Breast epithelium (tissue), 4 donors: ENCODE data around the gene FASTKD3. TPM values are rescaled to one million over a fixed set of nuclear protein-coding genes. Genes with fewer than 3 reads are reported as not detected.

ENCODE experiments used
- DNase-seq, 2 donors: peaks; one replicate each; pipeline ENCODE4 v3.0.0-alpha.2; 2019; ENCODE audit warnings: low spot score in 2 of 2
- H3K27ac ChIP-seq, 2 donors: fragments of 200-600 bp; sonication (generic) in 1 of 2; one replicate each; pipeline ENCODE4 v1.5.1; 2016 to 2019; ENCODE audit warnings: mild to moderate bottlenecking in 1 of 2
- H3K27me3 ChIP-seq, 2 donors: fragments of 200-600 bp; sonication (generic) in 1 of 2; one replicate each; pipeline versions ENCODE4 v1.5.1 to v1.6.0; 2017 to 2019; ENCODE audit warnings: control low read depth in 1 of 2, mild to moderate bottlenecking in 1 of 2
- H3K36me3 ChIP-seq: fragments of 200-600 bp; one replicate; pipeline ENCODE4 v1.5.1; 2019
- H3K4me1 ChIP-seq, 2 donors: fragments of 200-600 bp; sonication (generic); one replicate each; pipeline ENCODE4 v1.5.1; 2016 to 2019; ENCODE audit warnings: control low read depth in 1 of 2
- H3K4me3 ChIP-seq, 3 donors: fragments of 200-600 bp; sonication (generic); 1 replicate in 2 of 3; 2 replicates in 1 of 3; pipeline ENCODE4 v1.5.1; 2016 to 2019; ENCODE audit warnings: mild to moderate bottlenecking in 3 of 3, moderate library complexity in 2 of 3
- H3K9me3 ChIP-seq, 2 donors: fragments of 200-600 bp; sonication (generic) in 1 of 2; one replicate each; pipeline ENCODE4 v1.5.1; 2016 to 2019; ENCODE audit warnings: control low read depth in 1 of 2
- POLR2A ChIP-seq: fragments of 450-650 bp; IDR thresholded peaks from one replicate; pipeline ENCODE4 v1.6.1; 2016; ENCODE audit warnings: antibody characterized with exemption, mild to moderate bottlenecking, moderate library complexity
- POLR2AphosphoS5 ChIP-seq, 3 donors: sonication (generic); formaldehyde crosslinking; IDR thresholded peaks; one replicate each; pipeline ENCODE4 v1.6.1; 2017; ENCODE audit warnings: antibody characterized with exemption in 3 of 3
- intact Hi-C: fragments of 100-400 bp; cut with DNase I; formaldehyde crosslinking; loops from one replicate; pipeline ENCODE4 v1.15.1; 2023; ENCODE audit warnings: low total_unique reads
- total RNA-seq, 3 donors: library from RNA; depleted of rRNA; stranded (reverse); fragments of >200 nt; gene quantifications; one replicate each; pipeline ENCODE4 v1.1.0, GENCODE V29; 2016
- TF ChIP-seq, protein P1 (sequence below), 3 donors: fragments of 450-650 bp; IDR thresholded peaks; one replicate each; pipeline ENCODE4 v1.5.1; 2016 to 2017; ENCODE audit warnings: antibody characterized with exemption in 3 of 3, mild to moderate bottlenecking in 3 of 3, moderate library complexity in 3 of 3

Gene FASTKD3
- total RNA-seq, 3 donors from 2014 or later = 5.1 to 13.4 (median 13.3) TPM

DNA sequence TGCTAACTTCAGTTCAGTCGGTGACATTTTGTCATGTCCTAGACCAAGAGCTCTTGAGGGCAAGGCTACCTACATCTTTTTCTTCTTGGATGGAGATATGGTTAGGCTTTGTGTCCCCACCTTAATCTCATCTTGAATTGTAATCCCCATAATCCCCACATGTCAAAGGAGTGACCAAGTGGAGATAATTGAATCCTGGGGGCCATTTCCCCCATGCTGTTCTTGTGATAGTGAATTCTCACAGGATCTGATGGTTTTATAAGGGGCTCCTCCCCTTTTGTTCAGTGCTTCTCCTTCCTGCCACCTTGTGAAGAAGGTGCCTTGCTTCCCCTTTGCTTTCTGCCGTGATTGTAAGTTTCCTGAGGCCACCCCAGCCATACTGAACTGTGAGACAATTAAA lies 15.8 kb downstream of the FASTKD3 start:
- H3K4me1 ChIP-seq = peaks cover 0 to 3% of the 10 kb centered on the region in 2 donors
- DNase-seq = no peak
- H3K27me3 ChIP-seq = no peaks in the 10 kb centered on the region
- peak overlapping the region in 1 of 2 donors; percentile 6 for H3K27ac ChIP-seq
- no peak for TF ChIP-seq POLR2AphosphoS5 (IDR thresholded peaks at IDR 0.05)
- TF ChIP-seq, protein P1, sequence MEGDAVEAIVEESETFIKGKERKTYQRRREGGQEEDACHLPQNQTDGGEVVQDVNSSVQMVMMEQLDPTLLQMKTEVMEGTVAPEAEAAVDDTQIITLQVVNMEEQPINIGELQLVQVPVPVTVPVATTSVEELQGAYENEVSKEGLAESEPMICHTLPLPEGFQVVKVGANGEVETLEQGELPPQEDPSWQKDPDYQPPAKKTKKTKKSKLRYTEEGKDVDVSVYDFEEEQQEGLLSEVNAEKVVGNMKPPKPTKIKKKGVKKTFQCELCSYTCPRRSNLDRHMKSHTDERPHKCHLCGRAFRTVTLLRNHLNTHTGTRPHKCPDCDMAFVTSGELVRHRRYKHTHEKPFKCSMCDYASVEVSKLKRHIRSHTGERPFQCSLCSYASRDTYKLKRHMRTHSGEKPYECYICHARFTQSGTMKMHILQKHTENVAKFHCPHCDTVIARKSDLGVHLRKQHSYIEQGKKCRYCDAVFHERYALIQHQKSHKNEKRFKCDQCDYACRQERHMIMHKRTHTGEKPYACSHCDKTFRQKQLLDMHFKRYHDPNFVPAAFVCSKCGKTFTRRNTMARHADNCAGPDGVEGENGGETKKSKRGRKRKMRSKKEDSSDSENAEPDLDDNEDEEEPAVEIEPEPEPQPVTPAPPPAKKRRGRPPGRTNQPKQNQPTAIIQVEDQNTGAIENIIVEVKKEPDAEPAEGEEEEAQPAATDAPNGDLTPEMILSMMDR (IDR thresholded peaks at IDR 0.05) = no peak
- no peak for TF ChIP-seq POLR2A
- no peaks in the 10 kb centered on the region for H3K36me3 ChIP-seq
- no peaks in the 10 kb centered on the region for H3K9me3 ChIP-seq
- intact Hi-C loops = no loop called here
- no peak overlapping the region for H3K4me3 ChIP-seq

DNA sequence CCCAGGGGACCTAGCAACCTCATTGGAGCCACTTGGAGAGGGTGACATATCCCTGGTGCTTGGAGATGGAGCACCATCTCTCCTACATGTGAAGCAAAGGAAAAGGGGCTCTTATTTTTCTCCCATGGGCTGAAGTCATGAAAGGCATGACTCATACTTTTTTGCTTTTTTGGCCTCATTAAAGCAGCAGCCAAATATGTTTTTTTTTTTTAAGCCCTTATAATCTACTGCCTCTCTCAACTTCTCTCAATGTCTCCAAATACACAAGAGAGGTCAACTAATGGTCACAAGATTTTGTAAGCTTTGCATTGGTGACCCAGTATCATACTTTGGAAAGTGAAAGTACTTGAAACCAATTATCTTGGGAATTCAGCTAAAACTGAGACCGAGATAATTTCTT lies 16.3 kb downstream of the FASTKD3 start:
- Histone ChIP-seq H3K36me3 (no peaks in the 10 kb centered on the region), H3K4me3 (no peak overlapping the region), H3K4me1 (peaks cover 0 to 3% of the 10 kb centered on the region in 2 donors), H3K9me3 (no peaks in the 10 kb centered on the region), H3K27ac (peak overlapping the region; percentile 64 to 82), H3K27me3 (no peaks in the 10 kb centered on the region)
- TF ChIP-seq POLR2AphosphoS5 (IDR thresholded peaks at IDR 0.05) = no peak
- TF ChIP-seq, protein P1 (IDR thresholded peaks at IDR 0.05) = no peak
- intact Hi-C loops = no loop called here
- DNase-seq = no peak

- no peaks in the 10 kb centered on the region for H3K9me3 ChIP-seq
- peaks cover 0 to 3% of the 10 kb centered on the region in 2 donors for H3K4me1 ChIP-seq
- H3K27me3 ChIP-seq = no peaks in the 10 kb centered on the region
- intact Hi-C loops = no loop called here
- peak overlapping the region; percentile 64 to 82 for H3K27ac ChIP-seq
- TF ChIP-seq, protein P1 (IDR thresholded peaks at IDR 0.05) = no peak
- TF ChIP-seq POLR2A (no peak), POLR2AphosphoS5 (IDR thresholded peaks at IDR 0.05) (no peak)
- no peaks in the 10 kb centered on the region for H3K36me3 ChIP-seq
- H3K4me3 ChIP-seq = peak overlapping the region in 1 of 3 donors; percentile 87
- DNase-seq = no peak
These were observed 17.1 kb downstream of the FASTKD3 start for GRCh38 chr5:7851617-7852289.

- no peaks in the 10 kb centered on the region for H3K27me3 ChIP-seq
- no peaks in the 10 kb centered on the region for H3K36me3 ChIP-seq
- H3K27ac ChIP-seq = peak overlapping the region; percentile 64 to 81
- peak overlapping the region; percentile 45 to 87 (median 64) for H3K4me3 ChIP-seq
- H3K9me3 ChIP-seq = no peaks in the 10 kb centered on the region
- H3K4me1 ChIP-seq = peaks cover 0 to 3% of the 10 kb centered on the region in 2 donors
- intact Hi-C loops = no loop called here
- DNase-seq = no peak
- TF ChIP-seq POLR2A (no peak), POLR2AphosphoS5 (IDR thresholded peaks at IDR 0.05) (no peak)
- TF ChIP-seq, protein P1 (IDR thresholded peaks at IDR 0.05) = no peak
These were observed 17.6 kb downstream of the FASTKD3 start for GRCh38 chr5:7851240-7851592.

DNA sequence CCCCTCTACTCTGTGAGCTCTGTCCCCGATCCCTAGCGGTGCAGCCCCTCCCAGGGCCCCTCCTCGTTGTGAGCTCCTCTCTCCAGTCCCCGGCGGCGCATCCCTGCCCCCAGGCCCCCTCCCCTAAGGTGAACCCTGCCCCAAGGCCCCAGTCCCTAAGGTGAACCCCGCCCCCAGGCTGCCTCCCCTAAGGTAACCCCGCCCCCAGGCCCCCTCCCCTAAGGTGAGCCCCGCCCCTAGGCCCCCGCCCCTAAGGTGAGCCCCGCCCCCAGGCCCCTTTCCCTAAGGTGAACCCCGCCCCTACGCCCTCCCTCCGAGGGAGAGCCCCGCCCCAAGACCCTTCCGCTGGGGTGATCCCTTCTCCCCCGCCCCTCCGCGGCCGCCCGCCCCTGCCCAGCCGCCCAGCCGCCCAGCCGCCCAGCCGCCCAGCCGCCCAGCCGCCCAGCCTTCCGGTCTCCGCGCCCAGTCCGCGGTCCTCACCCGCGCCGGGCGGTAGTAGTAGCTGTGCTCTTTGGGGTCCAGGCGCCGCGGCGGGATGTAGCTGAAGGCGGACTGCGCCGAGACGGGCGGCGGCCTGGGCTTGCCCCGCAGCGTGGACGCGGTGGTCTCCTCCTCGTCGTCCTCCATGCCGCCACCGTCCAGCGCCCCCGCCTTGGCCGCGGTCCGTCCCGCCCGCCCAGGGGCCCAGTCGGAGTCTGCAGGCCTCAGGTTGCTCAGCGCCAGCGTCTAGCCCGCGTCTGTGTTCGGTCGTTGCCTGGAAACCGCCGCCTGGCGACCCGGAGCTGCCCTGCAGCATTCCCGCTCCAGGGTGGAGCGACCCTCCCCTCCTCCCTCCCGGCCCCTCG lies 18.2 kb downstream of the FASTKD3 start, which contains the start of gene CFAP90:
Gene CFAP90 (minus strand): TSS at position 739 of the 845 bp plus-strand sequence. CDS start 112 bp downstream, at position 627.
- H3K4me1 ChIP-seq = peaks cover 0 to 3% of the 10 kb centered on the region in 2 donors
- H3K27ac ChIP-seq = peak within 1 kb of the TSS; percentile 64 to 82
- no peaks in the 10 kb centered on the region for H3K27me3 ChIP-seq
- DNase-seq = peak in 1 of 2 donors; percentile 67
- TF ChIP-seq, protein P1 (IDR thresholded peaks at IDR 0.05) = peak; percentile 10 to 45 (median 36)
- no peak for TF ChIP-seq POLR2AphosphoS5 (IDR thresholded peaks at IDR 0.05)
- intact Hi-C loops = no loop called here
- H3K4me3 ChIP-seq = peak within 1 kb of the TSS; percentile 45 to 87 (median 64)
- no peaks in the 10 kb centered on the region for H3K36me3 ChIP-seq
- no peaks in the 10 kb centered on the region for H3K9me3 ChIP-seq
